GM23338 (cell line): ENCODE results near the gene TMSB4X. TPM values are rescaled to one million over a fixed set of nuclear protein-coding genes. Genes with fewer than 3 reads are reported as not detected.
"Not testable (repeated sequence)": the region's sequence is repeated elsewhere in the genome, so short reads cannot be mapped to it uniquely, and the experiment has no call there.

ENCODE experiments used
- ATAC-seq: fragments of 200-7000 bp; cut with Tn5 transposase; 3 replicates; pipeline ENCODE4 v1.9.1; 2020
- DNase-seq: peaks from one replicate; pipeline ENCODE4 v3.0.0-alpha.2; 2015; ENCODE audit warnings: low spot score
- H2AFZ ChIP-seq: fragments of 200-600 bp; sonication (generic); 2 replicates; pipeline ENCODE4 v1.8.0; 2016; ENCODE audit warnings: antibody characterized with exemption, mild to moderate bottlenecking, moderate library complexity
- H3F3A ChIP-seq: fragments of 200-600 bp; sonication (generic); replicated peaks from 2 replicates; pipeline ENCODE4 v1.8.0; 2017; ENCODE audit warnings: antibody characterized with exemption, mixed run types, low read depth
- H3K27ac ChIP-seq: fragments of 200-600 bp; sonication (generic); 2 replicates; pipeline ENCODE4 v1.6.1; 2016; ENCODE audit warnings: low read depth
- H3K27me3 ChIP-seq: fragments of 200-600 bp; sonication (generic); 2 replicates; pipeline ENCODE4 v1.8.0; 2016; ENCODE audit warnings: mild to moderate bottlenecking, mixed run types, moderate library complexity; ENCODE audit not compliant: insufficient read depth
- H3K36me3 ChIP-seq: fragments of 200-600 bp; sonication (generic); 2 replicates; pipeline ENCODE4 v1.8.0; 2016; ENCODE audit warnings: mild to moderate bottlenecking; ENCODE audit not compliant: insufficient read depth
- H3K4me1 ChIP-seq: fragments of 200-600 bp; sonication (generic); 2 replicates; pipeline ENCODE4 v1.8.0; 2016; ENCODE audit warnings: mild to moderate bottlenecking, moderate library complexity; ENCODE audit not compliant: insufficient read depth
- H3K4me2 ChIP-seq: fragments of 200-600 bp; sonication (generic); 2 replicates; pipeline ENCODE4 v1.7.1; 2017; ENCODE audit warnings: mixed run types
- H3K4me3 ChIP-seq: fragments of 200-600 bp; sonication (generic); 2 replicates; pipeline ENCODE4 v1.6.1; 2016; ENCODE audit warnings: mixed run types
- H3K79me2 ChIP-seq: fragments of 200-600 bp; sonication (generic); replicated peaks from 2 replicates; pipeline ENCODE4 v1.8.0; 2017; ENCODE audit warnings: mild to moderate bottlenecking; ENCODE audit not compliant: insufficient read depth
- H3K9me2 ChIP-seq: fragments of 200-600 bp; sonication (generic); 2 replicates; pipeline ENCODE4 v1.8.0; 2017; ENCODE audit not compliant: insufficient read depth
- H4K20me1 ChIP-seq: fragments of 200-600 bp; sonication (generic); replicated peaks from 2 replicates; pipeline ENCODE4 v1.8.0; 2017; ENCODE audit warnings: mild to moderate bottlenecking; ENCODE audit not compliant: insufficient read depth
- H3K27ac Mint-ChIP-seq: 2 replicates; pipeline ENCODE4 v1.8.0; 2020; ENCODE audit warnings: inconsistent platforms, mild to moderate bottlenecking, moderate library complexity, mixed read lengths
- H3K27me3 Mint-ChIP-seq: 3 replicates; pipeline ENCODE4 v1.8.0; 2022; ENCODE audit warnings: low read depth, mild to moderate bottlenecking, moderate library complexity, mixed read lengths, inconsistent platforms; ENCODE audit not compliant: insufficient read depth, poor library complexity
- H3K36me3 Mint-ChIP-seq: 3 replicates; pipeline ENCODE4 v1.8.0; 2021; ENCODE audit warnings: low read depth, mild to moderate bottlenecking, inconsistent platforms, moderate library complexity, mixed read lengths
- H3K4me1 Mint-ChIP-seq: 3 replicates; pipeline ENCODE4 v1.8.0; 2020; ENCODE audit warnings: mild to moderate bottlenecking, inconsistent platforms, mixed read lengths
- H3K4me3 Mint-ChIP-seq: 3 replicates; pipeline ENCODE4 v1.8.0; 2021; ENCODE audit warnings: moderate library complexity, mild to moderate bottlenecking, inconsistent platforms, mixed read lengths
- H3K9me3 Mint-ChIP-seq: 3 replicates; pipeline ENCODE4 v1.8.0; 2020; ENCODE audit warnings: moderate library complexity, mild to moderate bottlenecking, inconsistent platforms, mixed read lengths
- EZH2 ChIP-seq: fragments of 200-600 bp; sonication (generic); IDR thresholded peaks from one replicate; pipeline ENCODE4 v1.8.0; 2017; ENCODE audit warnings: antibody characterized with exemption, mild to moderate bottlenecking, low read depth; ENCODE audit not compliant: unreplicated experiment
- EZH2phosphoT487 ChIP-seq: fragments of 200-600 bp; sonication (generic); IDR thresholded peaks from one replicate; pipeline ENCODE4 v1.8.1; 2018; ENCODE audit warnings: antibody characterized with exemption; ENCODE audit not compliant: unreplicated experiment
- NANOG ChIP-seq: IDR thresholded peaks from 2 replicates; pipeline ENCODE4 v1.6.1; 2016; ENCODE audit warnings: antibody characterized with exemption, borderline replicate concordance
- POLR2AphosphoS5 ChIP-seq: IDR thresholded peaks from 2 replicates; pipeline ENCODE4 v1.6.1; 2016; ENCODE audit warnings: antibody characterized with exemption, low read depth
- ZNF331 ChIP-seq: fragments of 250-450 bp; sonication (Bioruptor Pico); IDR thresholded peaks from 2 replicates; pipeline ENCODE4 v1.5.0; 2020; ENCODE audit warnings: low read depth, mild to moderate bottlenecking, moderate library complexity
- ZNF462 ChIP-seq: fragments of 250-450 bp; sonication (Bioruptor Pico); IDR thresholded peaks from 2 replicates; pipeline ENCODE4 v1.5.0; 2020; ENCODE audit warnings: mild to moderate bottlenecking, moderate library complexity
- polyA plus RNA-seq: library from polyadenylated mRNA; unstranded; fragments of >200 nt; fragmentation: Nextera tagmentation; extraction: Ambion mirVana; gene quantifications from 2 replicates; pipeline ENCODE4 v1.2.1, GENCODE V29; 2016
- total RNA-seq: library from RNA; depleted of rRNA; stranded (reverse); fragments of >200 nt; shearing (Covaris generic); gene quantifications from 2 replicates; pipeline ENCODE4 v1.2.3, GENCODE V29; 2014
- TF ChIP-seq, protein P1 (sequence below): IDR thresholded peaks from one replicate; pipeline ENCODE4 v1.6.1; 2018; ENCODE audit warnings: antibody characterized with exemption; ENCODE audit not compliant: unreplicated experiment

The TMSB4X gene
- total and polyA plus RNA-seq, 2 experiments from 2014 or later = 999 to 6,191 TPM

- TF ChIP-seq ZNF462 (no peak), POLR2AphosphoS5 (no peak), EZH2phosphoT487 (no peak), NANOG (no peak), EZH2 (no peak)
These were observed 4.7 kb downstream of the TMSB4X start (continued) for GRCh38 chrX:12979616-12980015.

- not testable (repeated sequence) for H3K27ac Mint-ChIP-seq, H3K27me3 Mint-ChIP-seq
- peaks cover 23% of the 10 kb centered on the region for H3K4me1 Mint-ChIP-seq
These were observed 5.1 kb downstream of the TMSB4X start for GRCh38 chrX:12980039-12980438.

DNA sequence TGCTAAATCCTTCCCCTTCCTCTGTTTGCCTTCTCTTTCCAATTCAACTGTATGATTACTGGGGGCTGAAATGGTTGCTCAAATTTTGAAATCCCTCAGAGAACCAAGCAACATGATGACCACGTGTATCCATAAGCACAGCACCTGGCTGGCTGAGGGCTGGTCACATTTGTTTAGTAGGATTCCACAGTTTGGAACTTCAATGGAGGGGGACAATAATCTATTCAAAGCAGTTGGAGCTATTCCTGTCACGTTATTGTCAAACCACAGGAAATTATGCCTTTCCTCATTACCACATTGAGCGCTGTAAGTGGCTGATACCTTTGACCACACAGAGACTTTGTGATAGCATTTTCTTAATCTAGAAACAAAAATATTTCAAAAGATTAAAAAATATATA is 7.0 kb downstream of the TMSB4X start:
- Histone ChIP-seq H3K79me2 (peaks cover 3% of the 10 kb centered on the region; the same call in 1 of the 2 replicates), H3K27me3 (no peaks in the 10 kb centered on the region), H3K4me2 (no peak overlapping the region), H4K20me1 (no peaks in the 10 kb centered on the region), H3K27ac (no peak overlapping the region), H2AFZ (no peak overlapping the region), H3F3A (no peaks in the 10 kb centered on the region), H3K9me2 (no peaks in the 10 kb centered on the region), H3K4me3 (no peak overlapping the region), H3K36me3 (no peaks in the 10 kb centered on the region), H3K4me1 (peaks cover 4% of the 10 kb centered on the region; the same call in 1 of the 2 replicates)
- no peak overlapping the region for H3K27ac Mint-ChIP-seq
- ATAC-seq = no peak
- TF ChIP-seq ZNF331 (CRISPR knock-in tag) = no peak
- TF ChIP-seq NANOG = no peak
- TF ChIP-seq POLR2AphosphoS5 = no peak
- no peak for TF ChIP-seq EZH2phosphoT487
- TF ChIP-seq, protein P1, sequence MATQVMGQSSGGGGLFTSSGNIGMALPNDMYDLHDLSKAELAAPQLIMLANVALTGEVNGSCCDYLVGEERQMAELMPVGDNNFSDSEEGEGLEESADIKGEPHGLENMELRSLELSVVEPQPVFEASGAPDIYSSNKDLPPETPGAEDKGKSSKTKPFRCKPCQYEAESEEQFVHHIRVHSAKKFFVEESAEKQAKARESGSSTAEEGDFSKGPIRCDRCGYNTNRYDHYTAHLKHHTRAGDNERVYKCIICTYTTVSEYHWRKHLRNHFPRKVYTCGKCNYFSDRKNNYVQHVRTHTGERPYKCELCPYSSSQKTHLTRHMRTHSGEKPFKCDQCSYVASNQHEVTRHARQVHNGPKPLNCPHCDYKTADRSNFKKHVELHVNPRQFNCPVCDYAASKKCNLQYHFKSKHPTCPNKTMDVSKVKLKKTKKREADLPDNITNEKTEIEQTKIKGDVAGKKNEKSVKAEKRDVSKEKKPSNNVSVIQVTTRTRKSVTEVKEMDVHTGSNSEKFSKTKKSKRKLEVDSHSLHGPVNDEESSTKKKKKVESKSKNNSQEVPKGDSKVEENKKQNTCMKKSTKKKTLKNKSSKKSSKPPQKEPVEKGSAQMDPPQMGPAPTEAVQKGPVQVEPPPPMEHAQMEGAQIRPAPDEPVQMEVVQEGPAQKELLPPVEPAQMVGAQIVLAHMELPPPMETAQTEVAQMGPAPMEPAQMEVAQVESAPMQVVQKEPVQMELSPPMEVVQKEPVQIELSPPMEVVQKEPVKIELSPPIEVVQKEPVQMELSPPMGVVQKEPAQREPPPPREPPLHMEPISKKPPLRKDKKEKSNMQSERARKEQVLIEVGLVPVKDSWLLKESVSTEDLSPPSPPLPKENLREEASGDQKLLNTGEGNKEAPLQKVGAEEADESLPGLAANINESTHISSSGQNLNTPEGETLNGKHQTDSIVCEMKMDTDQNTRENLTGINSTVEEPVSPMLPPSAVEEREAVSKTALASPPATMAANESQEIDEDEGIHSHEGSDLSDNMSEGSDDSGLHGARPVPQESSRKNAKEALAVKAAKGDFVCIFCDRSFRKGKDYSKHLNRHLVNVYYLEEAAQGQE = no peak
- H3K36me3 Mint-ChIP-seq = peaks cover 23% of the 10 kb centered on the region
- peaks cover 1% of the 10 kb centered on the region for H3K27me3 Mint-ChIP-seq
- H3K9me3 Mint-ChIP-seq = peaks cover 6% of the 10 kb centered on the region; the same call in 2 of the 3 replicates
- H3K4me1 Mint-ChIP-seq = peaks cover 23% of the 10 kb centered on the region
- DNase-seq = no peak
- H3K4me3 Mint-ChIP-seq = no peak overlapping the region

More at GRCh38 chrX:12980039-12980438, 5.1 kb downstream of the TMSB4X start:
- ATAC-seq, H3K36me3 ChIP-seq, H3K4me3 Mint-ChIP-seq, H3K9me3 Mint-ChIP-seq, H3K4me1 ChIP-seq, H3K27me3 ChIP-seq, H3K9me2 ChIP-seq, DNase-seq, H3K27ac ChIP-seq, H3K4me2 ChIP-seq, H2AFZ ChIP-seq, H3K4me3 ChIP-seq, H3F3A ChIP-seq, H4K20me1 ChIP-seq: not testable (repeated sequence)
- peaks cover 33% of the 10 kb centered on the region for H3K36me3 Mint-ChIP-seq
- H3K79me2 ChIP-seq = peaks cover 21% of the 10 kb centered on the region
